NCI-H1092 treated with DMSO at 0.1 percent for 48 hours (cell line): Measurements from ENCODE around the gene ACTG2.
A peak's percentile ranks its signal among the peaks of the same experiment; 100 is the strongest.
"Not testable (repeated sequence)": the region's sequence is repeated elsewhere in the genome, so short reads cannot be mapped to it uniquely, and the experiment has no call there.

Experiments
- DNase-seq: peaks from one replicate; lab custom pipeline; 2025; lab: John Stamatoyannopoulos, UW

ACTG2 gene

DNA sequence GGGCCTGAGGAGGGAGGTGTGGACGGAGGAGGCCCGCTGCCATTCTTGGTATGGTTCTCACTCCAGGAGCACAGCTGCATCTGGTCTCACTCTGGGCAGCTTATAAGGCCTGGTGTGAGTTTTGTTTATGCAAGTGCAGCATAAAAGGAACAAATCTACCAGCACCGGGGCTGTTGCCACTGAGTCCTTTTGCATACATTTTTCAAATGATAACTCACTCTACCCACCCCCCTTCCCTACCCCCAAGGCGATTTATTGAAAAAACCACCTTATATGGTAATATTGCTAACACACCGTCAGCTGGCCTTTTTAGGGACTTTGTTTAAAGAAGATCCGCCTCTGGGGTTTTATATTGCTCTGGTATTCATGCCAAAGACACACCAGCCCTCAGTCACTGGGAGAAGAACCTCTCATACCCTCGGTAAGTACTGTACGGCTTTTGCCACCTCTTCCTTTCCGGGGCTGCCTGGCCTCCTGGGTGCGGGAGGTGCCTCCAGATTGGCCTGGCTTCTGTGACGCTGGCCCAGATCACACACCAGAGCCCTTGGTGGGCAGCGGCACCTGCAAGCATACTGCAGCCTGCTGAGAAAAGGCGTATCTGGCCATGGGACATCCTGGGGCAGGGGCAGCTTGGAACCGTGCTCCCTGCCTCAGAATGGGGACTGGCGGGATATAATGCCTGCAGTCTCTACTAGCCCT is at the start of gene ACTG2:
TSS of gene ACTG2 (plus strand) at position 378 of the 699 bp plus-strand sequence. CDS start 8,304 bp downstream, outside the sequence.
- no peak for DNase-seq

DNA sequence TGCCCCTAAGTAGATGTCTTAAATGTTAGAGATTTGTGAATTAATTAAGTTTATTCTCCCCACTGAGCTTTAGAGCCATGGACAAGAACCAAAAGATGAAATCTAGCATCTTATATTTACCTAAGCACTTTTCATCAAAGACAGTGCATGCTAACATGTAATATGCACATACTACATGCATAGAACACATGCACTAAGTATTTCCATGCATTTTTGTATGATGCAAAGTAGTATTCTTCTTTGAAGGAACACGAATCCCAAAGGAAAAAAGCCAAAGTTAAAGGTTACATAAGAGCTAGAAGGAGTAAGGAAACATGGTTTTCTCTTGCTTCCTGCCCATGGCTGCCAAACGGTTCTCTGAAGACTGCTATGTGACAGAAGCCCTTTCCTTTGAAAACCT is 48.7 kb upstream of the ACTG2 start:
- no peak for DNase-seq

DNA sequence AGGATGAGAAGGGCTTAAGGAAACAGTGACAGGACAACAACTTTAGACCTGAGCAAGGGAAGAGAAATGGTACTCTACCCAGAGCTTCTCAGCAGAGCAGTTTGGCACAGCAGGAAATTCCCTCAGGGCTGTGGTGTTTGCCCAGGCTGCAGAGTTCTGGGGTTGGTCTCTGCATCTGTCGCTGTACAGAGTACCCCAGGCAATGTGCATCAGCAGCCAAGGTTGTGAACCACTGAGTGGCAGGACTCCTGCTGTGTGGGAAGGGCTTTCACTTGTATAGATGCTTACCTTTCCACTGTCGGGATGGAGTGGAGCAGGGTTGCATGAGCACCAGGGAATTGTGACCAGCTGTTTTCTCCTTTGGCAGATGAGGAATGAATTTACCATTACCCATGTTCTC is 42.8 kb upstream of the ACTG2 start:
- peak; percentile 19 for DNase-seq

DNA sequence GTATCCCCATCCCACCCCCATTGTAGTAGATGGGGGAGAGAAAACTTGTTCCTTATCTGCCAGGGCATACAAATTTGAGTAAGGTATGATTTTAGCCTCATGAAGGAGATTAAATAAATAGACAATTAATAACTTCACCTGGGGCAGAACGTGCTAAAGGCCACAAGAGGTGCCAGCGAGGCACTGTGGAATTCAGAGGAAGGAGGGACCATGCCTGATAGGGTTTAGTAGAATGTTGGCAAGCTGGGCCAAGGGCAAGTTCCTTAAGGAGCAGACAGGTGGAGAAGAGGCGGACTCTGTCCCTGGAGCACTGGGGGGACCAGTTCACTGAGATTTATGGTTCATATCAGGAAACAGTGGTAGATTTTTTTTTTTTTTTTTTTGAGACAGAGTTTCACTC is 41.5 kb upstream of the ACTG2 start:
- DNase-seq, result no peak

DNA sequence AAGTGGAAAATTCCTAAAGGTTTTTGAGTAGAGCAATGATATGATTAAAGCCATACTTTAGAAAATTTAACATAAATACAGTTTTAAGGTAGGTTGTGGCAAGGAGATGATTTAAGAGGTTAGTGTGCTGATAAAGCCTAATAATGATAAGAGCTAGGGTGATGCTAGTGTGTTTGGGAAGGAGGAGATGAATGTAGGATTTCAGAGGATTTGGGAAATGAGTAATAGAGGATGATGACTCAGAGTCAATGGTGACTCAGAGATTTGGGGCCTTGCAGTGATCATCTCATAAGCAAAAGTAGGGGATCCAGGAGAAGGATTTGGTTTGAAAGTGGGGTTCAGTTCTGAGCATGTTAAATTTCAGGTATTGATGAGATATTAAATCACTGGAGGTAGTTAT is 40.8 kb upstream of the ACTG2 start:
- DNase-seq, result no peak

DNA sequence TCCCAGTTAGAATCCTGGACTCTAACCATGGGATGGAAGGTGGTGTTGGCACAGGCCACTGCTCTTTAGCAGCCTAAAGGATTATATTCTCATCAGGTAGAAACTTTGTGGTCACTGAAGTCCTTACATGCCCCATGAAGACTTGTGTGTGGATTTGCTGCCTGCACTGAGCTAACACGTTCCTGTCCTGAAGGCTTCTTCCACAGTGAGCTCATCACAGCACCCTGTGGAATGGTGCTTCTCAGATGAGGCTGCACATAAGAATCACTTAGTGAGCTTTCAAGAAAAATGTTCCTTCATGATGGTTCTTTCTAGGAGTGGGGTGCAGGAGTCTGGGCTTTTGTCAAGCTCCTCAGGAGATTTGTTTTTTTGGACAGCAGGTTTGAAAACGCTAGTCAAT is 37.3 kb upstream of the ACTG2 start:
- DNase-seq, result no peak

DNA sequence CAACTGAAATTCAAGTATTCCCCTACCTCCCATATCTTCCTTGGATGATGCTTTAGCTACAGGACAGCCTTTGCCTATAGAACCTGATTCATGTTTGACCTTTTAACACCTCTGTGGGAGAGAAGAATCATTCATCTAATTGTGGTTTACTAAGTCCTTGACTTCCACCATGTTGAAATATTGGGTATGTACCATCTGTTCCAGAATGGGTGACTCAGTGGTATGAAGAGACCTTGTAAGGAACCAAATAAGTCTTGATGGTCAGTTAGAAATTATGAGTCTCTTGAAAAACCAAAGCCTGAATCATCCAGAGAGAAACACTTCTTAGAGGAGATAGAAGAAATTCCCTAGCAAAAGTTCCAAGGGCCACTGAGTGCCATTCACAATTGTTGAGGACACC is 36.6 kb upstream of the ACTG2 start:
- DNase-seq, result no peak

DNA sequence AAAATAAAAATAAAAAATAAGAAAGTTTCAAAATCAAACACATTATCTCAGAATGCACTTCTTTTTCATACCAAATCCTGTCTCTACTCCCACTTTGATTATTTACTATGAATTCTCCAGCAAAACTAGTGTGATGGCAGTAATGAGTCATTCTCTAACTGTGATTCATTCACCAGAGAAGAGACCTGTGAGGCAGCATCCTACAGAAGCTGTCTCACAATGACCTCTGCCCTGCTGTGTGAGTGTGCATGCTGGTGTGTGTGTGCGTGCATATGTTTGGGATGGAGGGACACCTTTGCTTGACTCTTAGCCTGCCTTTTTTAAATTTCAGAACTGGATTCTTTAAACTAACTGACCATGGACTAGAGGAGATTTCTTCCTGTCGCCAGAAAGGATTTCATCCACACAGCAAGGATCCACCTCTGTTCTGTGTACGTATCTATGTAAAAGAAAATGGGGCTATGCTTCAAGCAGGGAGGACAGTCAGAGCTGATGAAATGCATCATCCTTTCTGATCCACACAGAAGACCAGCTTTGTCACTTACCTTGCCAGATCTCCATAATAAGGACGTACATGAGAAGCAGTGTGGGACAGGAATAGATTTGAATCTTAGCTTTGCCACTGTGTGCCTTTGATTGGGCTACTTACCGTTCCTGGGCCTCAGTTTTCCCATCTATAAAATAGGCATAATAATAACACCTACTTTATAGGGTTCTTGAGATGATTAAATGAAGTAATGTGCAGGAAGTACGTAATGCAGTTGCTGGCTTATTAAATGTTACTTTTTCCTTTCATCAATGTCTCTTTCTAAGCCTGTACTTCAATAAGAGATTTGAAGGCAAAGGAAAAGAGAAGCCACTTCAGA is 32.9 kb upstream of the ACTG2 start:
- DNase-seq, result no peak

DNA sequence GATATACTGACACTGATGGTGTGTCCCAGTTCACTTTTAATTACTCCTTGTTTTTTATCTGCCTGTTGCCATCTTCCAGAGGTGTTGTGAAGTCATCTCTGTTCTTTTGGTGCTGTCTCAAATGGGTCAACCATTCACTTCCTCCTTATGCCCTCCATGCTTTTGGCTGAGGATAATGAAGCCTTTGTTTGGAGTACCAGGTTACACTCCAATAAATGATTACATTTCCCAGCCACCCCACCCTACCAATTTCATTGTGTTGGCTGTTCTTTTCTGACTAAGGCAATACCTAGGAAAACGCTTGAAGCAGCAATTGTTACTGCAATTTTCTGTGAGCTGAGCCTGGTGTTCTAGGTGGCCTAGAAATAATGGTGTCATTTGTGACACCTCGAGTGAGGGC is 29.8 kb upstream of the ACTG2 start:
- DNase-seq, result no peak

DNA sequence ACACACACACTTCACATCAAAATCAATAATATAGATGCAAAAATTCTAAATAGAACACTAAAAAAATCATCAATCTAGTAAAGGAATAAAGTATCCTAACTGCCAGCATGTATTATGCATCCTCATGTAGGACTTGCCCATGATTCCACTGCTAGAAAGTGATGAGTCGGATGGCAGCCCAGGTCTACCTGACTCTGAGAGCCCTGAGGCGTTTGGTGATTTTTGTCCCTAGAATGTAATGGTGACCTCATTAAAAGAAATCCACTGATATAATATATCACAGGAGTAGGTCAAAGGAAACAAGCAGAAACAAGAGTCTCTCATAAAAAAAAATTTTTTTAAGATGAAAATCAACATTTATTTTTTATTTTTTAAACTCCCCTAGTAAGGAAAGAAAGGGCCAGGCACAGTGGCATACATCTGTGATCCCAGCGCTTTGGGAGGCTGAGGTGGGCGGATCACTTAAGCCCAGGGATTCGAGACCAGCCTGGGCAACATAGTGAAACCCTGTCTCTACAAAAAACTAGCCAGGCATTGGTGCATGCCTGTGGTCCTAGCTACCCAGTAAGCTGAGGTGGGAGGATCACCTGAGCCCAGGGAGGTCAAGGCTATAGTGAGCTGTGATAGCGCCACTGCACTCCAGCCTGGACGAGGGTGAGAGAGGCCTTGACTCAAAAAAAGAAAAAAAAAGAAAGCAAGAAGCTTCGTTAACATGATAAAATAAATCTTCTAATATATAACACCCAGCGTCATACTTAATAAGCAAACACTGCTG is 24.4 kb upstream of the ACTG2 start:
- DNase-seq, result no peak

DNA sequence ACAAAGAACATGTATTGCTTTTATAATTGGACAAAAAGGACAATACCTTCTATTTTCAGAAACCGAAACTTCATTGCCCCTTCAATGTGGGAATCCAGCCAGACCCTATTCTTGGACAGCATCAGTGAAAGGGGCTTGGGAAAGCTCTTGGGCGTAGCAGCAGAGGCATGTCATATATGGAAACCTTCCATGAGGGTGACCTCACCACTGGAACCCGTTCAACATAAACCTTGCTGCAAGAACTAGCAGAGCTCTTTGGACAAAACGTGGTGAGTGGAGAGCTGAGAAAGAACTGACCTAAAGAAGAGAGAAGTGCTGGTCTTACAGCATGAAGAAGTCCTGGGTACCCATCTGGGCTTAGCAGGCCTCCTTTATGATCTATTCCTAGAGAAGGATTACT is 22.7 kb upstream of the ACTG2 start:
- no peak for DNase-seq

DNA sequence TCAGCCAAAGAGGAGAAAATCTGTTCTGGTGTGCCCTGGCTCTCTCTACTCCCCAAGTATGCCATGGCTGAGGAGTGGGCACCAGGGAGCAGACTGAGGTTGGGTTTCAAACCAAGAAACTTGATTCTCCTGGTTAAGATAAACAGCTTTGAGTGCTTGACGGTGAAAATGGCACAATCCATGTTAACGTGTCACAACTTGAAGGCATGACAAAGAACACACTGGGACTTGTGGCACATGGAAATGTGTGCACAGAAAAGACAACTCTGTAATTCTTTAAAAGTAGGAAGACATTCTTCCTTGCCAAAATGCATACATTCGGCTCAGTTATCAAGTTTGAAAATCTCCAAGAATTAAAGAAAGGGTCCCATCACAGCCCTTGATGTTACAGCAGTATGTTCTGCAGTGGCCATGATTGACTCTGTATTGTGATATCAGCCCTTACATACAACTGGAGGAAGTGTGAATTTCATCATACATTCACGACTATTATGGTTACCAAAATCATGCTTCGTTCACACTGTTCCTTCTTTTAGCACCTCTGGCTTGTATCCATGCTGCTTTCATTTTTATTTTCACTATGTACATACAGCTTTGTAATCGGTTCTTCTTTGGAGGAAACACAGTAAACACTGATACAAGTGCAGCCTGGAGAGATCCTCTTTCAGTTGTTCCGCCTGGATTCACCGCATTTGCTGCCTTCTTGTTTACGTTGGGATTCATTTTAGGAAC is 15.6 kb upstream of the ACTG2 start:
- peak; percentile 38 for DNase-seq

DNA sequence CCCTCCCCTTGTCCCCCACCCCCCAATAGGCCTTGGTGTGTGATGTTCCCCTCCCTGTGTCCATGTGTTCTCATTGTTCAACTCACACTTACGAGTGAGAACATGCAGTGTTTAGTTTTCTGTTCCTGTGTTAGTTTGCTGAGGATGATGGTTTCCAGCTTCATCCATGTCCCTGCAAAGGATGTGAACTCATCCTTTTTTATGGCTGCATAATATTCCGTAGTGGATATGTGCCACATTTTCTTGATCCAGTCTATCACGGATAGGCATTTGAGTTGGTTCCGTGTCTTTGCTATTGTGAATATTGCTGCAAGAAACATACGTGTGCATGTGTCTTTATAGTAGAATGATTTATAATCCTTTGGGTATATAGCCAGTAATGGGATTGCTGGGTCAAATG is 14.8 kb upstream of the ACTG2 start:
- DNase-seq, result not testable (repeated sequence)

DNA sequence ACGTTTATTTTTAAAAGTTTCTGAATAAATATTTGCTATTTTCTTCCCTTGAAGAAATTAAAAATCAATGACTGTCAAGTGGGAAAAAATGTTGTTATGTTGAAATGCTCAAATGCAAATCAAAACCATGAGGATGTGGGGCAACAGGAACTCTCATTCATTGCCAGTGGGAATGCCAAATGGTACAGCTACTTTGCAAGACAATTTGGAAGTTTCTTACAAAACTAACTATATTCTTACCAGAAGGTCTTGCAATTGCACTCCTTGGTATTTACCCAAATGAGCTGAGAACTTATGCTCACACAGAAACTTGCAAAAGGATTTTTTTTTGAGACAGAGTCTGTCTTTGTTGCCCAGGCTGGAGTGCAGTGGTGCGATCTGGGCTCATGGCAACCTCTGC is 7.4 kb upstream of the ACTG2 start:
- no peak for DNase-seq

DNA sequence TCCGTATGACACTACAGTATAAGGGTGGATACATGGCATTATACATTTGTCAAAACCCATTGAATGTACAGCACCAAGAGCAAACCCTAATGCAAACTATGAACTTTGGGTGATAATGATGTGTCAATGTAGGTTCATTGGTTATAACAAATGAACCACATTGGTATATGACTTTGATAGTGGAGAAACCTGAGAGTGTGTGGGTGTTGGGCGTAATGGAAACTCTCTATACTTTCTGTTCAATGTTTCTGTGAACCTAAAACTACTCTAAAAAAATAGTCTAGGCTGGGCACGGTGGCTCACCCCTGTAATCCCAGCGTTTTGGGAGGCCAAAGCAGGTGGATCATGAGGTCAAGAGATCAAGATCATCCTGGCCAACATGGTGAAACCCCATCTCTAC is 6.5 kb upstream of the ACTG2 start:
- no peak for DNase-seq

DNA sequence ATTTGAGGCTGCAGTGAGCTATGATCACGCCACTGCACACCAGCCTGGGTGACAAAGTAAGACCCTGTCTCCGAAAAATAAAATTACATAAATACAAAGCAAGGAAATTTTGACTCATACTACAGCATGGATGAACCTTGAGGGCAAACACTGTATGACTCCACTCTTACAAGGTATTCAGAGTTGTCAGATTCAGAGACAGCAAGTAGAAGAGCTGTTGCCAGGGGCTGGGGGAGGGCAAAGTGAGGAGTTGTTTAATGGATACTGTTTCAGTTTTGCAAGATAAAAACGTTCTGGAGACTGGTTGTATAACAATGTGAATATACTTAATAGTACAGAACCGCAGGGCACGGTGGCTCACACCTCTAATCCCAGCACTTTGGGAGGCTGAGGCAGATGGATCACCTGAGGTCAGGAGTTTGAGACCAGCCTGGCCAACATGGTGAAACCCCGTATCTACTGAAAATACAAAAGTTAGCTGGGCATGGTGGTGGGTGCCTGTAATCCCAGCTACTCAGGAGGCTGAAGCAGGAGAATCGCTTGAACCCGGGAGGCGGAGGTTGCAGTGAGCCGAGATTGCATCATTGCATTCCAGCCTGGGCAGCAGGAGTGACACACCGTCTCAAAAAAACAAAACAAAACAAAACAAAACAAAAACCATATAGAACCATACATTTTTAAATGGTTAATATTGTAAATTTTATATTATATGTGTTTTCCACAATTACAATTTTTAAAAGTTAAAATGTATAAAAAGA is 5.0 kb upstream of the ACTG2 start:
- DNase-seq, result not testable (repeated sequence)

DNA sequence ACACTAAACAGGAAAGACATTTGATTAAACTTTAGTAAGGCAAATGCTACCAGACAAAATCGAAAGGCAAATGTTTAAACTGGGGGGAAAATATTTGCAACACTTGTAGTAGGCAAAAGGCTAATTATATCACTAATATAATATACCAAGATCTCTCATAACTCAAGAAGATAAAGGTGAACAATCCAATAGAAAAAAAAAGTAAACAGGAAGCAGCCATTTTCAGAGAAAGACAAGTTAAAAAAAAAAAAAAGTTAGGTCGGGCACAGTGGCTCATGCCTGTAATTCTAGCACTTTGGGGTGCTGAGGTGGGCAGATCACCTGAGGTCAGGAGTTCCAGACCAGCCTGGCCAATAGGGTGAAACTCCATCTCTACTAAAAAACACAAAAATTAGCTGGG is 4.4 kb upstream of the ACTG2 start:
- no peak for DNase-seq

DNA sequence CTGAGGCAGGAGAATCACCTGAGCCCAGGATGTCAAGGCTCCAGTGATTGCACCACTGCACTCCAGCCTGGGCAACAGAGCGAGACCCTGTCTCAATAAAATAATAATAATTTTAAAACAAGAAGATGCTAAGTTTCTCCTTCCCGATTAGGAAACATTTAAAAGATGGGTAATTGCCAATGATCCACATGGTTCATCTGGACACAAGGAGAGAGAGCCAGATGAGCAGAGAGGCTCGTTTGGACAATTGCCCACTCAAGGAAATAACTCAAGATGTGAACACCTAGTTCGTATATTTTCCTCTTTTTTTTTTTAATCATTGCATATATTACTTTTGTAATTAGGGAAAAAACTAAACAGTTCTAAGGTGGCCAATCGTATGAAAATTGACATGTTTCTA is 3.6 kb upstream of the ACTG2 start:
- DNase-seq, result no peak

DNA sequence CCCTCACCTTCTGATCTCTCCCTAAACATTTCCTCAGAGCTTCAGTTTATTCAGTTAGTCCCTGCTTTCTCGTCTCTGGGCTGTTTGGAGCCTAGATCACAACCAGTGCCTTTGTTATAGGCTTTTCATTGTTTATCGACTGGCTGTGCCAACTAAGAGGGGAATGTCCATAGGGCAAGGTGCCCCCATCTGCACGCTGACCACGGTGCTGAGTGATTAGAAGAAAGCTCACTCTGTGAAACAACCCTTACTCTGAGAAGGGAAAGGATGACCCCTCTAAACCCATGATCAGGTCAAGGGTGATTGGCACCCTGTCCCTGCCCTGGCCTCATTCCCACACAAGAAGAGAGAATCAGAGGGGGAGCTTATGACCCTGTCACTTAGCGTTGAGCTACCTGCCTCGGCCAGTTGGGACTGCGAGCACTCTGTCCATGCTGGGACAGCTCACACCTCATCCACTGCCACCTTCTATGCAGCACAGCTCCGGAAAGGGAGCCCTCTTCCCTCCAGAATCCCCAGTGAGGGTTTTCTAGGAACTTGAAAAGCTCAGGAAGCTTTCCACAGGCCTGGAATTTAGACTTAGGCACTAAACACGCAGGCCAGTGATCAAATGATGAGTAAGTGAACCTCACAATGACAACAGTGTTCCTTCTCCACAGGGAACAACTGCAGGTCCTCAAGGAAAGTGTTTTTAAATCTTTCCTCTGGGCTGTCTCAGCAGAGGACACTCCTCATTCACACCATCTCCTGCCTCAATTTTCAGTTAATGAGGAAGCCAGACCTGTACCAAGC is 2.3 kb upstream of the ACTG2 start:
- DNase-seq, result no peak

DNA sequence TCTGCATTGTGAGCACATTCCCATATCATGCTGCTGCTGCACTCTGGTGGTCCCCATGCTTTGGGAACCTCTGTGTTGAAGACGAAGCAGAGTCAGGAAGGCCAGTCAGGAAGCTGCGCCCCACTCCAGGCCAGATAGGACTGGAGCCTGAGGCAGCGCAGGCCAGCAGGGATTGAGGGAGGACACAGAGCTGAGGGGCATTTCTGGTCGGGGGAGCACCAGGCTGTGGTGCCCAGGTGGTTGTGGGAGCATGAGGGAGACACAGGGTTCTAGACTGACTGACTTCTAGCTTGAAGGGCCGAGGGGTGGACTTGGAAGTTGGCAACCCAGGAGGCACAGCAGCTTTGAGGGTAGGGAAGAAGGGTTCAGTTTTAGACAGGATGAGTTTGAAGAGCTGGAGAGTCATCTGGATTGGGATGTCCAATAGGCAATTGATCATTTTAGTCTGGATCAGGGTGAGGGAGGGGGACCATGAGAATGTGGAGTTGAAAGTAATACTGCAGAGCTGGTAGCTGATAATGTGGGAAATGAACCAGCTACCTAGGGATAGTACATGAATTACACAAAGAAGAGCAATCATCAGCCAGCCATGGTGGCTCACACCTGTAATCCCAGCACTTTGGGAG is 1.4 kb upstream of the ACTG2 start:
- DNase-seq, result no peak
